ENCODE data around the gene ST7. TPM values are rescaled to one million over a fixed set of nuclear protein-coding genes. Genes with fewer than 3 reads are reported as not detected.

The ST7 gene
- polyA plus RNA-seq, 1 donor from 2014 or later = 76.8 TPM

DNA sequence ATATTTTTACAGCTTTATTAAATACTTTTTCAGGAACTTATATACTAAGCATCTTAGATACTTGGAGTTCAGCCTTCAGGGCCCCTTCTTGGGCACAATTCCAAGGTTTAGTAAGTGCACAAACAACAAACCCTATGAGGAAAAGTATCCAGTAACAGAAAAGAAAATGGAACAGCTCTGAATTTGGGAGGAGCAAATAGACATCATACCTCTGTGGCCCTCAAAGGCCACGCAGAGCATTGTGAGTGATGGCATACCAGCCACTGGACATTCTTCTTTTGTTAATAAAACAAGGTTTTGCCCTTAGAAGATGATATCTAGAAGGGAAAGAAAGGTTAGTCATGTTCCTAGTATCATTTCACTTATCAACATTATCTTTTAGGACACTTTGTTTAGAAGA, 46.0 kb downstream of the ST7 start:
- no peak overlapping the region for H3K4me3 ChIP-seq (ENCODE audit: low read length)
- TF ChIP-seq MXI1 (conservative IDR thresholded peaks at IDR 0.05; ENCODE audit: poor library complexity, severe bottlenecking) (no peak), POLR2AphosphoS5 (IDR thresholded peaks at IDR 0.05) (no peak), EP300 (conservative IDR thresholded peaks at IDR 0.05; ENCODE audit: poor library complexity, severe bottlenecking) (no peak)
- TF ChIP-seq, protein P1, sequence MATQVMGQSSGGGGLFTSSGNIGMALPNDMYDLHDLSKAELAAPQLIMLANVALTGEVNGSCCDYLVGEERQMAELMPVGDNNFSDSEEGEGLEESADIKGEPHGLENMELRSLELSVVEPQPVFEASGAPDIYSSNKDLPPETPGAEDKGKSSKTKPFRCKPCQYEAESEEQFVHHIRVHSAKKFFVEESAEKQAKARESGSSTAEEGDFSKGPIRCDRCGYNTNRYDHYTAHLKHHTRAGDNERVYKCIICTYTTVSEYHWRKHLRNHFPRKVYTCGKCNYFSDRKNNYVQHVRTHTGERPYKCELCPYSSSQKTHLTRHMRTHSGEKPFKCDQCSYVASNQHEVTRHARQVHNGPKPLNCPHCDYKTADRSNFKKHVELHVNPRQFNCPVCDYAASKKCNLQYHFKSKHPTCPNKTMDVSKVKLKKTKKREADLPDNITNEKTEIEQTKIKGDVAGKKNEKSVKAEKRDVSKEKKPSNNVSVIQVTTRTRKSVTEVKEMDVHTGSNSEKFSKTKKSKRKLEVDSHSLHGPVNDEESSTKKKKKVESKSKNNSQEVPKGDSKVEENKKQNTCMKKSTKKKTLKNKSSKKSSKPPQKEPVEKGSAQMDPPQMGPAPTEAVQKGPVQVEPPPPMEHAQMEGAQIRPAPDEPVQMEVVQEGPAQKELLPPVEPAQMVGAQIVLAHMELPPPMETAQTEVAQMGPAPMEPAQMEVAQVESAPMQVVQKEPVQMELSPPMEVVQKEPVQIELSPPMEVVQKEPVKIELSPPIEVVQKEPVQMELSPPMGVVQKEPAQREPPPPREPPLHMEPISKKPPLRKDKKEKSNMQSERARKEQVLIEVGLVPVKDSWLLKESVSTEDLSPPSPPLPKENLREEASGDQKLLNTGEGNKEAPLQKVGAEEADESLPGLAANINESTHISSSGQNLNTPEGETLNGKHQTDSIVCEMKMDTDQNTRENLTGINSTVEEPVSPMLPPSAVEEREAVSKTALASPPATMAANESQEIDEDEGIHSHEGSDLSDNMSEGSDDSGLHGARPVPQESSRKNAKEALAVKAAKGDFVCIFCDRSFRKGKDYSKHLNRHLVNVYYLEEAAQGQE (IDR thresholded peaks at IDR 0.05; ENCODE audit: borderline replicate concordance) = no peak
- H2AFZ ChIP-seq (ENCODE audit: low read depth, low read length) = no peak overlapping the region
- no peaks in the 10 kb centered on the region for H3K36me3 ChIP-seq (ENCODE audit: insufficient read depth, low read length)
- no peaks in the 10 kb centered on the region for H3K9me2 ChIP-seq (ENCODE audit: insufficient read depth, low read length)
- H3K27me3 ChIP-seq (ENCODE audit: insufficient read depth, low read depth, low read length) = no peaks in the 10 kb centered on the region
- H3K27ac ChIP-seq (ENCODE audit: low read length) = no peak overlapping the region
- no peaks in the 10 kb centered on the region for H4K20me1 ChIP-seq (ENCODE audit: insufficient read depth)
- H3K9me3 ChIP-seq (ENCODE audit: low read length) = no peaks in the 10 kb centered on the region
- H3K9ac ChIP-seq (ENCODE audit: low read length) = no peak overlapping the region
- no peaks in the 10 kb centered on the region for H3K79me2 ChIP-seq (replicated peaks; ENCODE audit: insufficient read depth, low read length)
- no peak overlapping the region for H3K4me2 ChIP-seq (ENCODE audit: low read length)
- no peaks in the 10 kb centered on the region for H3F3A ChIP-seq (ENCODE audit: insufficient read depth, low read length, poor library complexity, severe bottlenecking)

DNA sequence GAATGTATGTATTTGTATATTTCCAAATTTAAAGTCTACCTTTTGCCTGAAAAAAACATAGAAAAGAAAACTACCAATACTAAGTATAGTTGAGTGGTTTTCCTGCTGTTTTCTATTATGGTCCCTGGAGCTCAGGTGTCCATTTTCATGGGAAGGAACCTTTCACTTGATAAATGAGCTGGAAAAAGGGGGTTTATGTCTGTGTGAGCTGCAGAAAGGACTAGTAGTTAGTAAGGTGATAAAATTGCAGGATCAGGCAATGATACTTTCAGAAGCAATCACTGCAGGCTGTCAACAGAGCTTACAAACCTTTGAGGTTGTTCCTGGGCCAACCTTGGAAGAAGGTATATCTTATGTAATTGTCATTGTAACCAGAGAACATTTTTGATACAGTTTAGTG, 48.0 kb downstream of the ST7 start:
- no peaks in the 10 kb centered on the region for H3K9me3 ChIP-seq (ENCODE audit: low read length)
- H3K9me2 ChIP-seq (ENCODE audit: insufficient read depth, low read length) = no peaks in the 10 kb centered on the region
- no peak overlapping the region for H2AFZ ChIP-seq (ENCODE audit: low read depth, low read length)
- no peaks in the 10 kb centered on the region for H3K79me2 ChIP-seq (replicated peaks; ENCODE audit: insufficient read depth, low read length)
- no peak overlapping the region for H3K9ac ChIP-seq (ENCODE audit: low read length)
- H3F3A ChIP-seq (ENCODE audit: insufficient read depth, low read length, poor library complexity, severe bottlenecking) = no peaks in the 10 kb centered on the region
- H3K27me3 ChIP-seq (ENCODE audit: insufficient read depth, low read depth, low read length) = no peaks in the 10 kb centered on the region
- H3K36me3 ChIP-seq (ENCODE audit: insufficient read depth, low read length) = no peaks in the 10 kb centered on the region
- H4K20me1 ChIP-seq (ENCODE audit: insufficient read depth) = no peaks in the 10 kb centered on the region
- H3K4me3 ChIP-seq (ENCODE audit: low read length) = no peak overlapping the region
- H3K27ac ChIP-seq (ENCODE audit: low read length) = no peak overlapping the region
- H3K4me2 ChIP-seq (ENCODE audit: low read length) = no peak overlapping the region
- peak; percentile 76 for TF ChIP-seq POLR2AphosphoS5 (IDR thresholded peaks at IDR 0.05)
- TF ChIP-seq TAF1 (IDR thresholded peaks at IDR 0.05; ENCODE audit: low read depth) = no peak

DNA sequence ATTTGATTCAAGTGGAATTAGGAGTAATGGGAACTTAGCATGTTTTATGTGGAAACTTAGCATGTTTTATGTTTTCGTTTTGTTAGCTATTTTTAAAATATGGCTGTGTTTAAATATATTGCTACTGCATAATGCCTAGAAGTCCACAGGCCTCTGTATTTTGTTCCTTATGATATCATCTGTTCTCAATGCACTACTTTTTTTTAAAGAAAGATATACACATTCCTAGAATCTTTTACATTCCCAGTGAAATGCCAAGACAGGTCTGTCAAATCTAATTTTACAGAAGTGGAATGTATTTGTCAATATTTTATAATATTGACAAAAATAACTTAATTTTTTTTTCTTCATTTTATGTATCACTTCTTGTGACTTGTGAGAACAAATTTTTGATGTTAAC, 51.6 kb downstream of the ST7 start:
- no peaks in the 10 kb centered on the region for H3K79me2 ChIP-seq (replicated peaks; ENCODE audit: insufficient read depth, low read length)
- TF ChIP-seq MXI1 (conservative IDR thresholded peaks at IDR 0.05; ENCODE audit: poor library complexity, severe bottlenecking) (no peak), POLR2AphosphoS5 (IDR thresholded peaks at IDR 0.05) (no peak), EP300 (conservative IDR thresholded peaks at IDR 0.05; ENCODE audit: poor library complexity, severe bottlenecking) (no peak)
- no peak overlapping the region for H3K4me2 ChIP-seq (ENCODE audit: low read length)

DNA sequence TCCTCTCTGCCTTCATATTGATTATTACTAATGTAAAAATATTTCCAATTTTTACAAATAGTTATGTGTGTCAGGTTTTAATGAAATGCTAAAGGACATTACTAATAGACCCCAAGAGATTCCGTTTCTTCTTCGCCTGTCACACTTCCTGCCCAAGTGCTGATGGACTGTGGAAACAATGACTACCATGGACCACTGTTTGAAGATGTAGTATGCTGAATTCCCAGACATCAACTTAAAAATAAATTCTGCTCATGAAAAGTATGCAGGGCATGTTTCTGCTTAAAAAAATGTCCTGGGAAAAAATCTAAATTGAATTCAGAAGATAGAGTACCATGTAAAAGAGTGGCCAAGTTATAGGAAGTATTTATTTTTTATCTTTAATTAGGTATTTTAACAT, 52.1 kb downstream of the ST7 start:
- Histone ChIP-seq H3K9ac (ENCODE audit: low read length) (no peak overlapping the region), H3K4me2 (ENCODE audit: low read length) (no peak overlapping the region)

More for the DNA sequence above, 51.6 kb downstream of the ST7 start:
- H3K9me3 ChIP-seq (ENCODE audit: low read length) = no peaks in the 10 kb centered on the region
- no peaks in the 10 kb centered on the region for H3K27me3 ChIP-seq (ENCODE audit: insufficient read depth, low read depth, low read length)
- H2AFZ ChIP-seq (ENCODE audit: low read depth, low read length) = no peak overlapping the region
- no peak overlapping the region for H3K9ac ChIP-seq (ENCODE audit: low read length)
- no peaks in the 10 kb centered on the region for H3F3A ChIP-seq (ENCODE audit: insufficient read depth, low read length, poor library complexity, severe bottlenecking)
- no peak overlapping the region for H3K4me3 ChIP-seq (ENCODE audit: low read length)
- H3K27ac ChIP-seq (ENCODE audit: low read length) = no peak overlapping the region
- H3K36me3 ChIP-seq (ENCODE audit: insufficient read depth, low read length) = no peaks in the 10 kb centered on the region
- no peaks in the 10 kb centered on the region for H3K9me2 ChIP-seq (ENCODE audit: insufficient read depth, low read length)
- H4K20me1 ChIP-seq (ENCODE audit: insufficient read depth) = no peaks in the 10 kb centered on the region

More for the DNA sequence above, 52.1 kb downstream of the ST7 start:
- Histone ChIP-seq H3K36me3 (ENCODE audit: insufficient read depth, low read length) (no peaks in the 10 kb centered on the region), H3F3A (ENCODE audit: insufficient read depth, low read length, poor library complexity, severe bottlenecking) (no peaks in the 10 kb centered on the region), H2AFZ (ENCODE audit: low read depth, low read length) (no peak overlapping the region), H3K4me3 (ENCODE audit: low read length) (no peak overlapping the region), H4K20me1 (ENCODE audit: insufficient read depth) (no peaks in the 10 kb centered on the region), H3K27ac (ENCODE audit: low read length) (no peak overlapping the region), H3K9me3 (ENCODE audit: low read length) (no peaks in the 10 kb centered on the region), H3K27me3 (ENCODE audit: insufficient read depth, low read depth, low read length) (no peaks in the 10 kb centered on the region), H3K79me2 (replicated peaks; ENCODE audit: insufficient read depth, low read length) (no peaks in the 10 kb centered on the region), H3K9me2 (ENCODE audit: insufficient read depth, low read length) (no peaks in the 10 kb centered on the region)
- TF ChIP-seq EZH2 (IDR thresholded peaks at IDR 0.05; ENCODE audit: borderline replicate concordance, insufficient read depth, low read length, poor library complexity, severe bottlenecking) (no peak), RAD21 (conservative IDR thresholded peaks at IDR 0.05) (no peak), EP300 (conservative IDR thresholded peaks at IDR 0.05; ENCODE audit: poor library complexity, severe bottlenecking) (no peak), TAF1 (IDR thresholded peaks at IDR 0.05; ENCODE audit: low read depth) (no peak), MXI1 (conservative IDR thresholded peaks at IDR 0.05; ENCODE audit: poor library complexity, severe bottlenecking) (no peak), POLR2AphosphoS5 (IDR thresholded peaks at IDR 0.05) (no peak), SMC3 (conservative IDR thresholded peaks at IDR 0.05; ENCODE audit: poor library complexity) (no peak)
- TF ChIP-seq, protein P2, sequence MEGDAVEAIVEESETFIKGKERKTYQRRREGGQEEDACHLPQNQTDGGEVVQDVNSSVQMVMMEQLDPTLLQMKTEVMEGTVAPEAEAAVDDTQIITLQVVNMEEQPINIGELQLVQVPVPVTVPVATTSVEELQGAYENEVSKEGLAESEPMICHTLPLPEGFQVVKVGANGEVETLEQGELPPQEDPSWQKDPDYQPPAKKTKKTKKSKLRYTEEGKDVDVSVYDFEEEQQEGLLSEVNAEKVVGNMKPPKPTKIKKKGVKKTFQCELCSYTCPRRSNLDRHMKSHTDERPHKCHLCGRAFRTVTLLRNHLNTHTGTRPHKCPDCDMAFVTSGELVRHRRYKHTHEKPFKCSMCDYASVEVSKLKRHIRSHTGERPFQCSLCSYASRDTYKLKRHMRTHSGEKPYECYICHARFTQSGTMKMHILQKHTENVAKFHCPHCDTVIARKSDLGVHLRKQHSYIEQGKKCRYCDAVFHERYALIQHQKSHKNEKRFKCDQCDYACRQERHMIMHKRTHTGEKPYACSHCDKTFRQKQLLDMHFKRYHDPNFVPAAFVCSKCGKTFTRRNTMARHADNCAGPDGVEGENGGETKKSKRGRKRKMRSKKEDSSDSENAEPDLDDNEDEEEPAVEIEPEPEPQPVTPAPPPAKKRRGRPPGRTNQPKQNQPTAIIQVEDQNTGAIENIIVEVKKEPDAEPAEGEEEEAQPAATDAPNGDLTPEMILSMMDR (IDR thresholded peaks at IDR 0.05; ENCODE audit: poor library complexity, severe bottlenecking) = no peak
- TF ChIP-seq, protein P1 (IDR thresholded peaks at IDR 0.05; ENCODE audit: borderline replicate concordance) = no peak
